GM12864 (cell line): ENCODE results near the gene COL28A1.
A peak's percentile ranks its signal among the peaks of the same experiment; 100 is the strongest.

Source experiments
- DNase-seq: peaks from one replicate; pipeline ENCODE4 v3.0.0-alpha.2; 2011; ENCODE audit warnings: low read depth
- H3K4me3 ChIP-seq: 2 replicates; pipeline ENCODE4 v1.5.1; 2011; ENCODE audit warnings: mild to moderate bottlenecking, low read depth, low read length, control low read depth
- TF ChIP-seq, protein P1 (sequence below): IDR thresholded peaks from 2 replicates; pipeline ENCODE4 v1.5.1; 2011; ENCODE audit warnings: low read depth, mild to moderate bottlenecking, moderate library complexity, low read length, control low read depth, inconsistent platforms; ENCODE audit errors: missing control alignments

Gene COL28A1

DNA sequence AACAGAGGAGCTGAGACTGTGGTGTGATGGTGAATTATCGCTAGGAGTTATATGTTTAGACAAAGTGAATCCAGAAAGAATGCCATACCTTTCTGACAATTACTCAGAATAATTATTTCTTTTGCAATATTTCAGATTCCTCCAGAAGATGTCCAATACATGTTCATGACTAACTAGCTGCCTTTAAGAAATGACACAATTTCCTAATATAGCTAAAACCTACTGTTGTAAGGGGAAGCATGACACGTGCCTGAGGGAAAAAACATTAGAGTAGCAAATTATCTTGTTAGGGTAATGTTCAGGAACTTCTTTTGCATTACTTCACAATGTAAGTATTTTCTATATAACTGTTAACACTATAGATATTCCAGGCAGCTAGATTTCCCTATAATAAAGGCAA lies 150.3 kb downstream of the COL28A1 start:
- TF ChIP-seq, protein P1, sequence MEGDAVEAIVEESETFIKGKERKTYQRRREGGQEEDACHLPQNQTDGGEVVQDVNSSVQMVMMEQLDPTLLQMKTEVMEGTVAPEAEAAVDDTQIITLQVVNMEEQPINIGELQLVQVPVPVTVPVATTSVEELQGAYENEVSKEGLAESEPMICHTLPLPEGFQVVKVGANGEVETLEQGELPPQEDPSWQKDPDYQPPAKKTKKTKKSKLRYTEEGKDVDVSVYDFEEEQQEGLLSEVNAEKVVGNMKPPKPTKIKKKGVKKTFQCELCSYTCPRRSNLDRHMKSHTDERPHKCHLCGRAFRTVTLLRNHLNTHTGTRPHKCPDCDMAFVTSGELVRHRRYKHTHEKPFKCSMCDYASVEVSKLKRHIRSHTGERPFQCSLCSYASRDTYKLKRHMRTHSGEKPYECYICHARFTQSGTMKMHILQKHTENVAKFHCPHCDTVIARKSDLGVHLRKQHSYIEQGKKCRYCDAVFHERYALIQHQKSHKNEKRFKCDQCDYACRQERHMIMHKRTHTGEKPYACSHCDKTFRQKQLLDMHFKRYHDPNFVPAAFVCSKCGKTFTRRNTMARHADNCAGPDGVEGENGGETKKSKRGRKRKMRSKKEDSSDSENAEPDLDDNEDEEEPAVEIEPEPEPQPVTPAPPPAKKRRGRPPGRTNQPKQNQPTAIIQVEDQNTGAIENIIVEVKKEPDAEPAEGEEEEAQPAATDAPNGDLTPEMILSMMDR, result no peak
- no peak for DNase-seq
- H3K4me3 ChIP-seq, result no peak overlapping the region

DNA sequence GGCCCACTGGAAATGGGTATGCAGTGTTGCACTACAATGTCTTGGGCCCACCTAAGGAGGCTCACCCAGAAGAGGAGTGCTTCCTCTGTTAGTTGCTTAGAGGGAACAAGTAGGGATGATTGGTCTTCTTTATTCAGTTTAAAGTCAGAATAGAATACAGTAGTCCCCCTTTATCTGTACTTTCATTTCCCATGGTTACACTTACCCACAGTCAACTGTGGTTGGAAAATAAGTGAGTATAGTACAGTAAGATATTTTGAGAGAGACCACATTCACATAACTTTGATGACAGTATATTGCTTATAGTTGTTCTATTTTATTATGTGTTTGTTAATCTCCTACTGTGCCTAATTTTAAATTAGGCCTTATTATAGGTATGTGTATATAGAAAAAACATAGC lies 151.4 kb downstream of the COL28A1 start:
- no peak for DNase-seq
- H3K4me3 ChIP-seq, result no peak overlapping the region
- TF ChIP-seq, protein P1, result no peak

DNA sequence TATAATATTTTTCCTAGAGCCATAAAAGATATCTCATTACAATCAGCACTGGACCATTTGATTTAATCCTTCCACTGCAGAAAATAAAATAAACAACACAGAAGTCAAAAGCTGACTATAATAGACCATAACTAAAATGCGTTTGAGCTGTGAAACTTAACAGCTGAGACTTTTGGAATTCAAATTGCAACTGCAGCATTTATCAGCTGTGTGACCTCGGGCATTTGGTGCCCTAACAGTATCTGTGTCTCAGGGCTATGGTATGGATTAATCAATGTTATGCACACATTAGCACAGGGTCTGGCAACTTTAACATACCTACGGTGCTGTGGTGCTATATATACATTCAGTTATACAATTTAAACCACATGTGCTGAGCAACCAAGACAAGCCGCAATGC lies 160.1 kb downstream of the COL28A1 start:
- no peak overlapping the region for H3K4me3 ChIP-seq
- TF ChIP-seq, protein P1, result no peak
- DNase-seq, result no peak

DNA sequence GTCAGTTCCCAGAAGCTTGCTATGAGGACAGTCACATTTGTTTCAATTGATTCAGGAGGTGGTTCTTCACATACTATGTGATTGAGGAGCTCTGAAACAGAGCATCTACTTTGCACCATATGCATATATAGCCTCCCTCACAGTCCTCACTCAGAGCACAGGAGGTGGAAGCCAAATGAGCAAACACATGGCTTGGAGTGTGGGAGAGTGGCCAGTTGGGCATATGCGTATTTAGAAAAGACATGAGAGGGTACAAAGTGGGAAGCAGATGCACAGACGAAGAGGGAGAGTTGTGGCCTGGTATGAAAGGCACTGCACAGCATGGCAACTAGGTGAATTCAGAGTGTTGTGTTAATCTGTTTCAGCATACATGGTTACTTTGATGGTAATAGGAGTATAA lies 165.6 kb downstream of the COL28A1 start:
- no peak overlapping the region for H3K4me3 ChIP-seq
- TF ChIP-seq, protein P1, result no peak
- DNase-seq, result no peak

DNA sequence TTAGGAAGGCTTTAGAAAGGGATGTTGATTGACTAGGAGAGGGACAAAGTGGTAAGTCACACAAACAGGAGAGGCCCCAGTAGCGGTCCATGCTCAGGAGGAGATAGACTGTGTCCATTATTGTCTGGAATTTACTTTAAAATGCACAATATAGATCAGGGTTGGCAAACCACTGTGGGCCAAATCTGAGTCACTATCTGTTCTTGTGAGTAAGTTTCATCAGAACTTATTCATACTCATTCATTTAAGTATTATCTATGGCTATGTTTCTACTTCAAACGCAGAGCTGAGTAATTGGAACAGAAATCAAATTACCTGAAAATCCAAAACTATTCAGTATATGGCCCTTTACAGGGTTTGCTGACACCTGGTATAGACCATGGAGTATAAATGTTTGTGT lies 166.5 kb downstream of the COL28A1 start:
- DNase-seq, result no peak
- TF ChIP-seq, protein P1, result no peak
- no peak overlapping the region for H3K4me3 ChIP-seq

DNA sequence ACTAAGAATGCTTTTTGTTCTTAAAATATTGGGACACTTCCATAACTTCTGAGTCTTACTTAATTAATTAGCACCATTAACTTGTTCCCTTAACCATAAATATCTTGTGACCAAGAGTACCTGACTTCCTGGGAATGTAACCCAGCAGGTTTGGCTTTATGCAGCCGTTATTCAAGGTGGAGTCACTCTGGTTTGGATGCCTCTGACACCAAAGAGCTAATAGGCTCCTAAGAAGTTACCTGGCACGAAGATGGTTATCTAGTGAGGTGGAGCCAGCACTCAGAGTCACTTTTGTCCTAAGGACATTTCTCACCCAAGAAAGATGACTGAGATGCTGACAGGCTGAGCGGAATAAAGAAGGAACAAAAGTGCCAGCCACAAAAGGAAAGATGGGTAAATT lies 181.0 kb downstream of the COL28A1 start:
- TF ChIP-seq, protein P1, result no peak
- no peak for DNase-seq
- H3K4me3 ChIP-seq, result no peak overlapping the region

DNA sequence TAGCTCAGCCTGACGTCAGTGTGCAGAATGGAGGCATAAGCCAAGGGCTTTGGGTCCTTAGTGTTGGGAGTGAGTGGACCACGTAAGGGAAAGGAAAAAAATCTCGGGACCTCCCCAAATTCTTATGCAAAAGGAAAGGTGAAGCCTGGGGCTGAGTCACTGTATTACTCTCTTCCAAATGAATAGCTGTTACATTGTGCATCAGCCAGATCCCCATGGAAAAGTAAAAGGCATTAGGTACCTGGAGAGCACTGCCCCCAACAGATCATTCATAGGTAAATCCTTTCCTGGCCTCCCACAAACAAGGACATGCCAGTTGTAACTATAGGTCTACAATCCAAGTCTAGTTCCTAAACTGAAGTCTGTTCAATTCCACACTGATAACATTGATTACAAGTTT lies 182.8 kb downstream of the COL28A1 start:
- TF ChIP-seq, protein P1, result peak; percentile 9
- H3K4me3 ChIP-seq, result no peak overlapping the region
- DNase-seq, result no peak
